Left hindlimb (tissue), 1 donor: ENCODE data around the gene SYT5.
"Not testable (repeated sequence)": the region's sequence is repeated elsewhere in the genome, so short reads cannot be mapped to it uniquely, and the experiment has no call there.

ENCODE experiments used
- DNase-seq: peaks from one replicate; pipeline ENCODE4 v3.0.0-alpha.2; 2018

The SYT5 gene

GRCh38 chr19:55179606-55180484 is at the start of gene SYT5:
Gene SYT5, minus strand, starts transcription at chr19:55180289. Its CDS starts 1,248 bp downstream, at chr19:55179041.
- DNase-seq, result peak; percentile 50

- no peak for DNase-seq
These were observed 49.7 kb upstream of the SYT5 start for GRCh38 chr19:55229789-55230182.

- no peak for DNase-seq
These were observed 49.2 kb upstream of the SYT5 start for GRCh38 chr19:55229145-55229788.

GRCh38 chr19:55228403-55229031 is 48.4 kb upstream of the SYT5 start, which contains the start of gene TMEM86B:
Gene TMEM86B, minus strand, starts transcription at chr19:55228763. Its CDS starts 22 bp downstream, at chr19:55228741.
- DNase-seq, result no peak

GRCh38 chr19:55228015-55228391 is 47.9 kb upstream of the SYT5 start:
- no peak for DNase-seq

- DNase-seq, result no peak
These were observed 47.3 kb upstream of the SYT5 start for GRCh38 chr19:55227241-55228014.

- no peak for DNase-seq
These were observed 46.7 kb upstream of the SYT5 start for GRCh38 chr19:55226788-55227187.

GRCh38 chr19:55226273-55226672 is 46.2 kb upstream of the SYT5 start:
- no peak for DNase-seq

GRCh38 chr19:55225415-55225958 is 45.4 kb upstream of the SYT5 start:
- DNase-seq, result no peak

- not testable (repeated sequence) for DNase-seq
These were observed 44.8 kb upstream of the SYT5 start for GRCh38 chr19:55224679-55225414.

- DNase-seq, result no peak
These were observed 44.1 kb upstream of the SYT5 start for GRCh38 chr19:55224038-55224665.

GRCh38 chr19:55223291-55224037 is 43.4 kb upstream of the SYT5 start:
- DNase-seq, result no peak

- no peak for DNase-seq
These were observed 40.4 kb upstream of the SYT5 start for GRCh38 chr19:55220525-55220924.

- peak; percentile 81 for DNase-seq
These were observed 36.5 kb upstream of the SYT5 start for GRCh38 chr19:55216461-55217198.

GRCh38 chr19:55213547-55213946 is 33.5 kb upstream of the SYT5 start:
- no peak for DNase-seq

GRCh38 chr19:55212447-55212846 is 32.4 kb upstream of the SYT5 start:
- no peak for DNase-seq

GRCh38 chr19:55209693-55210472 is 29.8 kb upstream of the SYT5 start:
- no peak for DNase-seq

GRCh38 chr19:55208880-55209692 is 29.0 kb upstream of the SYT5 start, which contains the start of gene PTPRH:
Gene PTPRH, minus strand, starts transcription at chr19:55209501. Its CDS starts 68 bp downstream, at chr19:55209433.
- DNase-seq, result no peak
